Mesothelial cell of epicardium (in vitro differentiated cells): ENCODE results near the gene SALL1. TPM values are rescaled to one million over a fixed set of nuclear protein-coding genes. Genes with fewer than 3 reads are reported as not detected.

Experiments
- DNase-seq, 2 experiments: peaks; one replicate each; pipeline ENCODE4 v3.0.0; 2021; ENCODE audit warnings: low spot score in 2 of 2; ENCODE audit not compliant: unreplicated experiment in 2 of 2
- H3K27ac Mint-ChIP-seq: 2 replicates; pipeline ENCODE4 v1.8.0; 2021; ENCODE audit warnings: mixed read lengths
- H3K27me3 Mint-ChIP-seq: 2 replicates; pipeline ENCODE4 v1.8.0; 2021; ENCODE audit warnings: low read depth, mixed read lengths
- H3K36me3 Mint-ChIP-seq: 2 replicates; pipeline ENCODE4 v1.8.0; 2021; ENCODE audit warnings: mixed read lengths
- H3K4me1 Mint-ChIP-seq: 2 replicates; pipeline ENCODE4 v1.8.0; 2021; ENCODE audit warnings: mixed read lengths
- H3K4me3 Mint-ChIP-seq: 2 replicates; pipeline ENCODE4 v1.8.0; 2021; ENCODE audit warnings: mild to moderate bottlenecking, moderate library complexity, mixed read lengths
- H3K9me3 Mint-ChIP-seq: 2 replicates; pipeline ENCODE4 v1.8.0; 2021; ENCODE audit warnings: mixed read lengths
- CTCF ChIP-seq: fragments of 200-600 bp; sonication (generic); IDR thresholded peaks from one replicate; pipeline ENCODE4 v1.5.0; 2021; ENCODE audit warnings: antibody characterized with exemption; ENCODE audit not compliant: unreplicated experiment
- total RNA-seq: library from RNA; stranded (reverse); gene quantifications from 3 replicates; pipeline ENCODE4 v1.2.1, GENCODE V29; 2021

Gene SALL1
- total RNA-seq, 1 donor from 2014 or later = 1.1 TPM

GRCh38 chr16:51144203-51144602, 6.9 kb downstream of the SALL1 start:
- no peaks in the 10 kb centered on the region for H3K4me1 Mint-ChIP-seq
- no peak overlapping the region for H3K4me3 Mint-ChIP-seq
- peaks cover 95% of the 10 kb centered on the region for H3K27me3 Mint-ChIP-seq
- no peaks in the 10 kb centered on the region for H3K36me3 Mint-ChIP-seq
- H3K27ac Mint-ChIP-seq = no peak overlapping the region
- no peaks in the 10 kb centered on the region for H3K9me3 Mint-ChIP-seq
- no peak for DNase-seq
- TF ChIP-seq CTCF = no peak

GRCh38 chr16:51143196-51143977, 7.7 kb downstream of the SALL1 start:
- Mint-ChIP-seq H3K27ac (no peak overlapping the region), H3K4me3 (no peak overlapping the region), H3K4me1 (no peaks in the 10 kb centered on the region), H3K9me3 (no peaks in the 10 kb centered on the region), H3K36me3 (no peaks in the 10 kb centered on the region), H3K27me3 (peaks cover 95% of the 10 kb centered on the region)
- TF ChIP-seq CTCF = no peak
- no peak for DNase-seq

- Mint-ChIP-seq H3K4me3 (no peak overlapping the region), H3K27me3 (peaks cover 95% of the 10 kb centered on the region), H3K4me1 (no peaks in the 10 kb centered on the region), H3K27ac (no peak overlapping the region), H3K9me3 (no peaks in the 10 kb centered on the region), H3K36me3 (no peaks in the 10 kb centered on the region)
- TF ChIP-seq CTCF = no peak
- no peak for DNase-seq
Observed at GRCh38 chr16:51141541-51141940, 9.5 kb downstream of the SALL1 start.

- Mint-ChIP-seq H3K4me3 (no peak overlapping the region), H3K9me3 (no peaks in the 10 kb centered on the region), H3K4me1 (no peaks in the 10 kb centered on the region), H3K36me3 (no peaks in the 10 kb centered on the region), H3K27ac (no peak overlapping the region), H3K27me3 (peaks cover 95% of the 10 kb centered on the region)
- DNase-seq = no peak
- TF ChIP-seq CTCF = no peak
Observed at GRCh38 chr16:51141106-51141505, 10.0 kb downstream of the SALL1 start.

- H3K4me1 Mint-ChIP-seq = peaks cover 1% of the 10 kb centered on the region
- no peak for DNase-seq
- H3K27ac Mint-ChIP-seq = no peak overlapping the region
- H3K4me3 Mint-ChIP-seq = no peak overlapping the region
- H3K27me3 Mint-ChIP-seq = peaks cover 95% of the 10 kb centered on the region
- no peaks in the 10 kb centered on the region for H3K9me3 Mint-ChIP-seq
- no peak for TF ChIP-seq CTCF
- peaks cover under 1% of the 10 kb centered on the region for H3K36me3 Mint-ChIP-seq
Observed at GRCh38 chr16:51140112-51140511, 11.0 kb downstream of the SALL1 start.
